ENCODE results near the gene ANKRD13A. TPM values are rescaled to one million over a fixed set of nuclear protein-coding genes. Genes with fewer than 3 reads are reported as not detected.

The ANKRD13A gene
- total and polyA plus RNA-seq, 2 of the 13 experiments (the other 11 are each of a cell fraction or from before 2014, with no cell fraction given), result 34.1 to 41.6 TPM

DNA sequence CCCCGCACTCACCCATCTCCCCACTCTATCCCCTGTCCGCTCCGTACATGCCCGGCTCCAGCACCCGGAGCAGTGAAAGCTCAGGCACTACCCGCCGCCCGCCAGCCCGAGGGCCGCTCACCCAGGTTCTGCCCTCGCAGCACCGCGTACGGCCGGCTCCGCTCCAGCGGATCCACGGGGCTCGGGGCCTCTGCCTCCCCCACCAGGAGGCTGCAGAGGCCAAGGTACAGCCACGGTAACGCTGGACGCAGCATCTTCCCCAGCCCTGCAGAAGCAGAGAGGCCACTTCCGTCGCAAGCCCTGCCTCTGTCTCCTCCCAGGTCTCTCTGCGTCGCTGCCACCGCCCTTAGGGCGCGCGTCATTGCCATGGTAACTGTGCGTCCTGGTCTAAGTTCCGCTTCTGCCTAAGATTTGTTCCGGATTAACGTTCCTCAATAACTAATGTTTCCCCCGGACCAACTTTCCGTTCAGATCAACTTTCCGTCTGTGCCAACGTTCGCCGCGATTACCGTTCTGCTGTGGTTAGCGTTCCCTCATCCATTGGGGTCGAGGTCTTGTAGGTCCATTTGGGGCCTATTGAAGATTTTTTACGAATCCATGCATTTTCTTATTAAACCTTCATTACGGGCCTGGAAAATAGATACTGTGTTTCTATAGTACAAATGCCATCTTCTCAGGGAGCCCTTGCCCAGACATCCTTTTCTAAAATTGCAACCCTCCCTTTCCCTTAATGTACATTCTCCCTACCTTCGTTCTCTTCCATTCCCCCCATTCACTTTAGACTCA lies 49.2 kb downstream of the ANKRD13A start, which contains the start of gene C12orf76 (continued):
- TF ChIP-seq, protein P1, sequence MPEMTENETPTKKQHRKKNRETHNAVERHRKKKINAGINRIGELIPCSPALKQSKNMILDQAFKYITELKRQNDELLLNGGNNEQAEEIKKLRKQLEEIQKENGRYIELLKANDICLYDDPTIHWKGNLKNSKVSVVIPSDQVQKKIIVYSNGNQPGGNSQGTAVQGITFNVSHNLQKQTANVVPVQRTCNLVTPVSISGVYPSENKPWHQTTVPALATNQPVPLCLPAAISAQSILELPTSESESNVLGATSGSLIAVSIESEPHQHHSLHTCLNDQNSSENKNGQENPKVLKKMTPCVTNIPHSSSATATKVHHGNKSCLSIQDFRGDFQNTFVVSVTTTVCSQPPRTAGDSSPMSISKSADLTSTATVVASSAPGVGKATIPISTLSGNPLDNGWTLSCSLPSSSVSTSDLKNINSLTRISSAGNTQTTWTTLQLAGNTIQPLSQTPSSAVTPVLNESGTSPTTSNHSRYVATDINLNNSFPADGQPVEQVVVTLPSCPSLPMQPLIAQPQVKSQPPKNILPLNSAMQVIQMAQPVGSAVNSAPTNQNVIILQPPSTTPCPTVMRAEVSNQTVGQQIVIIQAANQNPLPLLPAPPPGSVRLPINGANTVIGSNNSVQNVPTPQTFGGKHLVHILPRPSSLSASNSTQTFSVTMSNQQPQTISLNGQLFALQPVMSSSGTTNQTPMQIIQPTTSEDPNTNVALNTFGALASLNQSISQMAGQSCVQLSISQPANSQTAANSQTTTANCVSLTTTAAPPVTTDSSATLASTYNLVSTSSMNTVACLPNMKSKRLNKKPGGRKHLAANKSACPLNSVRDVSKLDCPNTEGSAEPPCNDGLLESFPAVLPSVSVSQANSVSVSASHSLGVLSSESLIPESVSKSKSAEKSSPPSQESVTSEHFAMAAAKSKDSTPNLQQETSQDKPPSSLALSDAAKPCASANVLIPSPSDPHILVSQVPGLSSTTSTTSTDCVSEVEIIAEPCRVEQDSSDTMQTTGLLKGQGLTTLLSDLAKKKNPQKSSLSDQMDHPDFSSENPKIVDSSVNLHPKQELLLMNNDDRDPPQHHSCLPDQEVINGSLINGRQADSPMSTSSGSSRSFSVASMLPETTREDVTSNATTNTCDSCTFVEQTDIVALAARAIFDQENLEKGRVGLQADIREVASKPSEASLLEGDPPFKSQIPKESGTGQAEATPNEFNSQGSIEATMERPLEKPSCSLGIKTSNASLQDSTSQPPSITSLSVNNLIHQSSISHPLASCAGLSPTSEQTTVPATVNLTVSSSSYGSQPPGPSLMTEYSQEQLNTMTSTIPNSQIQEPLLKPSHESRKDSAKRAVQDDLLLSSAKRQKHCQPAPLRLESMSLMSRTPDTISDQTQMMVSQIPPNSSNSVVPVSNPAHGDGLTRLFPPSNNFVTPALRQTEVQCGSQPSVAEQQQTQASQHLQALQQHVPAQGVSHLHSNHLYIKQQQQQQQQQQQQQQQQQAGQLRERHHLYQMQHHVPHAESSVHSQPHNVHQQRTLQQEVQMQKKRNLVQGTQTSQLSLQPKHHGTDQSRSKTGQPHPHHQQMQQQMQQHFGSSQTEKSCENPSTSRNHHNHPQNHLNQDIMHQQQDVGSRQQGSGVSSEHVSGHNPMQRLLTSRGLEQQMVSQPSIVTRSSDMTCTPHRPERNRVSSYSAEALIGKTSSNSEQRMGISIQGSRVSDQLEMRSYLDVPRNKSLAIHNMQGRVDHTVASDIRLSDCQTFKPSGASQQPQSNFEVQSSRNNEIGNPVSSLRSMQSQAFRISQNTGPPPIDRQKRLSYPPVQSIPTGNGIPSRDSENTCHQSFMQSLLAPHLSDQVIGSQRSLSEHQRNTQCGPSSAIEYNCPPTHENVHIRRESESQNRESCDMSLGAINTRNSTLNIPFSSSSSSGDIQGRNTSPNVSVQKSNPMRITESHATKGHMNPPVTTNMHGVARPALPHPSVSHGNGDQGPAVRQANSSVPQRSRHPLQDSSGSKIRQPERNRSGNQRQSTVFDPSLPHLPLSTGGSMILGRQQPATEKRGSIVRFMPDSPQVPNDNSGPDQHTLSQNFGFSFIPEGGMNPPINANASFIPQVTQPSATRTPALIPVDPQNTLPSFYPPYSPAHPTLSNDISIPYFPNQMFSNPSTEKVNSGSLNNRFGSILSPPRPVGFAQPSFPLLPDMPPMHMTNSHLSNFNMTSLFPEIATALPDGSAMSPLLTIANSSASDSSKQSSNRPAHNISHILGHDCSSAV (CRISPR knock-in tag; IDR thresholded peaks at IDR 0.05; ENCODE audit: borderline replicate concordance), result no peak
- TF ChIP-seq ZNF468 (CRISPR knock-in tag; IDR thresholded peaks at IDR 0.05) (no peak), SRF (IDR thresholded peaks at IDR 0.05; ENCODE audit: low read depth, low read length) (peak; percentile 73), ZNF564 (CRISPR knock-in tag; IDR thresholded peaks at IDR 0.05) (peak; percentile 88), KDM2A (CRISPR knock-in tag; IDR thresholded peaks at IDR 0.05; ENCODE audit: borderline replicate concordance, low read depth) (peak; percentile 91), PCBP2 (optimal IDR thresholded peaks at IDR 0.05; ENCODE audit: low read depth, low read length, poor library complexity, severe bottlenecking) (no peak), SIN3B (IDR thresholded peaks at IDR 0.05; ENCODE audit: low read length) (peak; percentile 81), HNRNPK (IDR thresholded peaks at IDR 0.05; ENCODE audit: low read depth, low read length, poor library complexity, severe bottlenecking) (no peak), ZC3H4 (CRISPR knock-in tag; IDR thresholded peaks at IDR 0.05; ENCODE audit: borderline replicate concordance) (no peak), PAWR (CRISPR knock-in tag; IDR thresholded peaks at IDR 0.05; ENCODE audit: borderline replicate concordance) (no peak), PHF5A (CRISPR knock-in tag; IDR thresholded peaks at IDR 0.05; ENCODE audit: low read depth, unreplicated experiment) (peak; percentile 82), ZNF724P (CRISPR knock-in tag; IDR thresholded peaks at IDR 0.05; ENCODE audit: borderline replicate concordance) (no peak), THAP7 (CRISPR knock-in tag; IDR thresholded peaks at IDR 0.05) (peak; percentile 83), ZNF713 (CRISPR knock-in tag; IDR thresholded peaks at IDR 0.05) (no peak), TEF (CRISPR knock-in tag; IDR thresholded peaks at IDR 0.05) (no peak), ZNF577 (CRISPR knock-in tag; IDR thresholded peaks at IDR 0.05; ENCODE audit: borderline replicate concordance, low read depth) (no peak), ZNF224 (CRISPR knock-in tag; IDR thresholded peaks at IDR 0.05) (no peak), NCOA2 (CRISPR knock-in tag; IDR thresholded peaks at IDR 0.05) (peak; percentile 63)
- TF ChIP-seq, protein P2, sequence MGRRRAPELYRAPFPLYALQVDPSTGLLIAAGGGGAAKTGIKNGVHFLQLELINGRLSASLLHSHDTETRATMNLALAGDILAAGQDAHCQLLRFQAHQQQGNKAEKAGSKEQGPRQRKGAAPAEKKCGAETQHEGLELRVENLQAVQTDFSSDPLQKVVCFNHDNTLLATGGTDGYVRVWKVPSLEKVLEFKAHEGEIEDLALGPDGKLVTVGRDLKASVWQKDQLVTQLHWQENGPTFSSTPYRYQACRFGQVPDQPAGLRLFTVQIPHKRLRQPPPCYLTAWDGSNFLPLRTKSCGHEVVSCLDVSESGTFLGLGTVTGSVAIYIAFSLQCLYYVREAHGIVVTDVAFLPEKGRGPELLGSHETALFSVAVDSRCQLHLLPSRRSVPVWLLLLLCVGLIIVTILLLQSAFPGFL (CRISPR knock-in tag; IDR thresholded peaks at IDR 0.05), result no peak

All from HepG2 (cell line).